Stimulated activated CD8-positive, alpha-beta memory T cell treated with anti-CD3 and anti-CD28 coated beads, Interleukin-7, amount 100 ng/mL, for 1 hour (primary cell): ENCODE measurements around the gene GRID1.

ENCODE experiments used
- DNase-seq, 2 donors: peaks; one replicate each; pipeline ENCODE4 v3.0.0-alpha.2; 2020; ENCODE audit warnings: low read depth in 2 of 2

The GRID1 gene

GRCh38 chr10:86370006-86370585 lies 3.5 kb upstream of the GRID1 start:
- DNase-seq: no peak

GRCh38 chr10:86368987-86369386 lies 2.4 kb upstream of the GRID1 start:
- DNase-seq: no peak

- DNase-seq: no peak
Observed at GRCh38 chr10:86368046-86368445, 1.5 kb upstream of the GRID1 start.

GRCh38 chr10:86367152-86367951 lies 757 bp upstream of the GRID1 start:
- no peak for DNase-seq

GRCh38 chr10:86366902-86367151 lies 232 bp upstream of the GRID1 start:
- DNase-seq: no peak

- DNase-seq: no peak
Observed at GRCh38 chr10:86365346-86366032, 1.1 kb downstream of the GRID1 start.

GRCh38 chr10:86364491-86365345 lies 1.9 kb downstream of the GRID1 start:
- DNase-seq: no peak

- DNase-seq: no peak
Observed at GRCh38 chr10:86363833-86364490, 2.6 kb downstream of the GRID1 start.

GRCh38 chr10:86363184-86363832 lies 3.3 kb downstream of the GRID1 start:
- no peak for DNase-seq

- no peak for DNase-seq
Observed at GRCh38 chr10:86362586-86363183, 3.9 kb downstream of the GRID1 start.

- no peak for DNase-seq
Observed at GRCh38 chr10:86362129-86362527, 4.5 kb downstream of the GRID1 start.

GRCh38 chr10:86361156-86362128 lies 5.2 kb downstream of the GRID1 start:
- DNase-seq: no peak

- DNase-seq: no peak
Observed at GRCh38 chr10:86360657-86361056, 5.9 kb downstream of the GRID1 start.

- no peak for DNase-seq
Observed at GRCh38 chr10:86359954-86360353, 6.6 kb downstream of the GRID1 start.

GRCh38 chr10:86359111-86359510 lies 7.5 kb downstream of the GRID1 start:
- DNase-seq: no peak

GRCh38 chr10:86357676-86358075 lies 8.9 kb downstream of the GRID1 start:
- no peak for DNase-seq

GRCh38 chr10:86357041-86357440 lies 9.6 kb downstream of the GRID1 start:
- no peak for DNase-seq

- no peak for DNase-seq
Observed at GRCh38 chr10:86356296-86356695, 10.3 kb downstream of the GRID1 start.

- no peak for DNase-seq
Observed at GRCh38 chr10:86355571-86356038, 11.0 kb downstream of the GRID1 start.
